NK-92 (cell line): ENCODE data around the gene ATG7.

Source experiments
- DNase-seq: peaks from one replicate; lab custom pipeline; 2025; ENCODE audit not compliant: unreplicated experiment; lab: John Stamatoyannopoulos, UW

ATG7 gene

GRCh38 chr3:11271986-11272904, at the start of gene ATG7:
Gene ATG7, plus strand, starts transcription at chr3:11272397. Its CDS starts 26,299 bp downstream, at chr3:11298696.
- DNase-seq: peak; percentile 55

GRCh38 chr3:11224010-11224409, 48.2 kb upstream of the ATG7 start:
- DNase-seq: no peak

GRCh38 chr3:11224870-11225229, 47.3 kb upstream of the ATG7 start:
- DNase-seq: no peak

DNA sequence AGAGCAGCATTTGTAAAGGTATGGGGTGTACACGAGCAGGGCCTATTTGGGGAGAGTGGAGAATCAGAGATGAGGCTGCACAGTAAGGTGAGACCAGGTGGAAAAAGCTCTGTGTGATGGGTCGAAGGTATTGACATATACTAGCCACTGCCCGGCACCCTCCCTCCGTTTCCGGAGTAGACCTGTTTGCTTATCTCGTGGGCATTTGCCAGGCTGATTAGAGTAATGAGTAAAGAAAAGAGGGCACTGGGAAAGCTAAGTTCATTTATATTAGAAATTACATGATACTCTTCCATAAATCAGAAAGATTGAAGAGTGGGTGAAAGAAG, 46.2 kb upstream of the ATG7 start:
- DNase-seq: no peak

- no peak for DNase-seq
These were observed 44.2 kb upstream of the ATG7 start for GRCh38 chr3:11228041-11228440.

GRCh38 chr3:11230125-11230524, 42.1 kb upstream of the ATG7 start:
- DNase-seq: no peak

DNA sequence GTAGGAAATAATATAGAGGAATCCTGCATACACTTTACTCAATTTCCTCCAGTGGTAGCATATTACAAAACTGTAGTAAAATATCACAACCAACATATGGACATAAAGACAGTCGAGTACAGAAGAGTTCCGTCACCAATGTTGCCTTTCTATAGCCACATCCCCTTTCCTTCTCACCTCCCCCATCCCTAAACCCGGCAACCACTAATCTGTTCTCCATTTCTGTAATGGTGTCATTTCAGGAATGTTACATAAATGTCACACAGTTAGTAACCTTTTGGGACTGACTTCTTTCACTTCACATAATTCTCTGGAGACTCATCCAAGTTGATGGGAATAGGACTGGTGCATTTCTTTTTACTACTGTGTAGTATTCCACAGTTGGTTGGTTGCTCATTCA, 41.4 kb upstream of the ATG7 start:
- DNase-seq: no peak

DNA sequence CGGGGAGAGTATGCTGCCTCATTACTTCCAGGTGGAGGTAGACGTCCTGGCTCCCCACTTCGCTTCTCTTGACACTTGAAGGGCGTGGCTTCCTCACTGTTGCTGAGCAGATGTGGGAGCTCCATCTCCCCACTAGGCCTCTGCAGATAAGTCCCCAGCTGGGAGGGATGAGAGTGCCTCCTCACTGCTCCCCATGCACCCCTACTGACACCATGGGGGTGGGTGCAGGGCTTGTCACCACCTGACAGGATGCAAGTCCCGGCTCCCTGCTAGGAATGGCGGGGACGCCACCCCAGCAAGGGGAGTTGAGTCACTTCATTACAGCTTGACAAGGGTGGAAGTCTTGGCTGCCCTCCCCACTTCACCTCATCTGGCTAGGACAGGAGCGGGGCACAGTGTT, 36.8 kb upstream of the ATG7 start:
- no peak for DNase-seq

- DNase-seq: no peak
These were observed 35.4 kb upstream of the ATG7 start for GRCh38 chr3:11236588-11237461.

- no peak for DNase-seq
These were observed 34.1 kb upstream of the ATG7 start for GRCh38 chr3:11238060-11238459.

DNA sequence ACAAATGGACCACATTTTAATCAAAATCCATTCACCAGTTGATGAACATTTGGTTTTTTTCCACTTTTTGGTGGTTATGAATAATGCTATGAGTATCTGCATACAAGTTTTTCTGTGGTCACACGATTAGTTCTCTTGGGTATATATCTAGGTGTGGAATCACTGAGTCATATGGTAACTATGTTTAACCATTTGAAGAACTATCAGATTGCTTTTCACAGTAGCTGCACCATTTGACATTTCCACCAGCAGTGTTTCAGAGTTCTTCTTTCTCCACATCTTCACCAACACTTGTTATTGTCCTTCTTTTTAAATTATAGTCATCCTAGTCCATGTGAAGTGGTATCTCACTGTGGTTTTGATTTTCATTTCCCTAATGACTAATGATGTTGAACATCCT, 33.3 kb upstream of the ATG7 start:
- no peak for DNase-seq

- DNase-seq: no peak
These were observed 32.4 kb upstream of the ATG7 start for GRCh38 chr3:11239796-11240195.

DNA sequence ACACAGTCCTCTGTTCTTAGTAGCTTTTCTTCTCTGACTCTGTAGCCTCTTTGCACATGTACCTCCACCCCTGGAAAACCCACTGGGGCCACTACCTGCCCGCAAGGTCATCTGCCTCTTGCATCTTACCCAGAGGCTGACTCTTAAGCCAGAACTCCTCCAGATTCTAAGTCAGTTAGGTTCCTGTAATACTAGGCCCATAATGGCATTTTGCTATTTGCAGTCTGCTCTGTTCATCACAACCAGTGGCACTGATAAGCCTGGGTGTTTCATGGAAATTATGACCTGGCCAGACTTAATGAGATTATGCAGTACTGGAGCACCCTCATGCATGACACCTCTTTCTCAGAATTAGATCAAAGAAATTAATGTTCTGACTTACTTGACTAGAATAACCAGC, 31.7 kb upstream of the ATG7 start:
- no peak for DNase-seq

DNA sequence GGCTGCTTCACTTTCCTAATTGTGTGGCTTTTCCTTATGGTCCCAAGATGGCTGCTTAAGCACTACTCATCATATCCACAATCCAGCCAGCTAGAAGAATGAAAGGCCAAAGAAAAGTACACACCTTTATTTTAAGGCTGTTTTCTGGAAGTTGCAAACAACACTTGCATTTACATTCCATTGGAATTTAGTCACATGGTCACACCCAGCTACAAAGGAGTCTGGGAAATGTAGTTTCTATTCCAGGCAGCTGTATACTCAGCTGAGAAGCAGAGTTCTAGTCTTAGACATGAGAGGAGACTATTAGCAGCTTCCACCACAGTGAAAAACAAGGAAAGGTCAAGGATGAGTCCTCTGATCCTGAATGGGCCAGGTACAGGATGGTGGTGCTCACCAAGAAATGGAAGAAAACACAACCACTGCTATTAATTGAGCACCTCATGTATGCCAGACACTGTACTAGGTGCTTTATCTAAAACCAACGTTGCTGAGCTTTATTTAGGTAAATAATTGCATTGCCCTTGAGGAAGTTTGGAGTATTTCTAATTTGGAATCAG, 28.0 kb upstream of the ATG7 start:
- DNase-seq: no peak

DNA sequence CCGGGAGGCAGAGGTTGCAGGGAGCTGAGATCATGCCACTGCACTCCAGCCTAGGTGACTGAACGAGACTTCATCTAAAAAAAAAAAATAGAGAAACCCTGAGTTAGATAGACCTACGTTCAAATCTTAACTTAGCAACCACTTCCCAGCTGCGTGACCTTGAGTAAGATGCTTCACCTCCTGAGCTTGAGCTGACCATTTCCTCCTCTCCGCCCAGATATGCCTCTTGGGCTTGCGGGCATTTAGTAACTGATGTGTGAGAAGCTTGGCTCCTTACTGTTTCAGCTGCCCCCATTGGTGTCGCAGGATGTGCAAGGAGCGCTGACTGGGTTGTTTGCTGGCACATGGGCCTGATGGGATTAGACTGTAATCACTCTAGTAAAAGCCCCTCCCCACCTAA, 26.9 kb upstream of the ATG7 start:
- no peak for DNase-seq

GRCh38 chr3:11245827-11246662, 26.2 kb upstream of the ATG7 start:
- no peak for DNase-seq

DNA sequence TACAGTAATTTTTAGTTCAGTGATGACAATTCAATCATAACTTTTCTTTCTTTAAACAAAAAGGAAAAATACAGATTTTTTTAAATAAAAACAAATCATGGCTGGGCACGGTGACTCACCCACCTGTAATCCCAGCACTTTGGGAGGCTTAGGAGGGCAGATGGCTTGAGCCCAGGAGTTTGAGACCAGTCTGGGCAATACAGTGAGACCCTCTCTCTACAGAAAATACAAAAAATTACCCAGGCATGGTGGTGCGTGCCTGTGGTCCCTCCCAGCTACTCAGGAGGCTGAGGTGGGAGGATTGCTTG, 25.6 kb upstream of the ATG7 start:
- DNase-seq: no peak

DNA sequence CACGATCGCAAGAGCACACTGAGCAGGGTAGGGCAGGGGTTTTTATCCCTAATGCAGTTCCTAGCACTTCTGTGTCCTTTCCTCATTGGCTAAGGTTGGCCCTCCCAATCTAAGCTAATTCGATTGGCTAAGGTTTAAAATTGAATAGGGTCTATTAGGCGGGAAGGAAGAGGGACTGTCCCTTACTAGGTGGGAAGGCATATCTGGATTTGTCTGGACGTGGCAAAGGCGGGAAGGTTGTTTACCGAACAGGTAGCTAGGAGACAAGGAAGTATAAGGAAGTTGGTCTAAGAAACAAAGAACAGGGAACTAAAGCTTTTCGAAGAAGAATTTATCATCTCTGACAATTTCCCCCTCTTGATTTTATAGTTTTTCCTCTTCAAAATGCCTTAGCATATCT, 24.8 kb upstream of the ATG7 start:
- no peak for DNase-seq

GRCh38 chr3:11248596-11248995, 23.6 kb upstream of the ATG7 start:
- no peak for DNase-seq

GRCh38 chr3:11250902-11251806, 21.0 kb upstream of the ATG7 start:
- DNase-seq: no peak
